ENCODE results near the gene CFAP299.

- TF ChIP-seq CTCF (IDR thresholded peaks at IDR 0.05; ENCODE audit: low read length) (no peak), EZH2 (IDR thresholded peaks at IDR 0.05; ENCODE audit: borderline replicate concordance, low read length) (no peak)
These were observed 668.1 kb downstream of the CFAP299 start for GRCh38 chr4:81003597-81004111.
